Measurements from ENCODE around the gene INPP5A.

DNA sequence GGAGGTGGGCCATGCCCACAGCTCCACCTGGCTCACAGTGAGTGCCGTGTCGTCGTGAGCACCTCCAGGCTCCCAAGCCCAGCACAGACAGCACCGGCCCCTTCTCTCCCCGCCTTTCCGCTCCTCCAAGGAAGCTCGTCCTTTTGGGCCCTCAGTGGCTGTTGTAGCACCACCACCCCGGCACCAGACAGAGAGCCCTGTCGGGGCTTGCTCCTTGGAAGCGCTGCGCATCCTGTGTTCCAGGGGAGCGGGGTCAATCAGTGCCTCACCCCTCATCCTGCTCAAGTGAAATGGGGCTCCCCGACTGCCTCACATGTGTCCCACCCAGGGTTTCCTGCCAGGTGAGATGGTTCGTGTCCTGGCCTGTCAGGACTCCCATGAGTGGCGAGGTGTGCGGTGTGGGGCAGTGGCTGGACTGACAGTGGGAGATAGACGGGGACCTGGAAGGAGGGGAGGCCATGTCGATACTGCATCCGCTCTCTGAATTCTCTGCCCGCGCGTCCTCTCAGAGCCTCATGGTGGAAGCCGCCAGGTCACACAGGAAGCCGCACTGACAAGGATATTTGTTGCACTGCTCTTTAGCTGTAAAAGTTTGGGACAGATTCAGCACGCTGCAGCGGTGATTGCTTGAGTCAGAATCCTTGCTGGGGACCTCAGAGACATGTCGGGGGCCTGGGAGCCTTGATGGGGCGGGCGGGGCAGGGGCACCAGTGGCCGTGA lies 107.1 kb downstream of the INPP5A start:
- no peak for TF ChIP-seq YY1 (IDR thresholded peaks at IDR 0.05; ENCODE audit: extremely low read depth, insufficient replicate concordance, low read depth, low read length)
- TF ChIP-seq, protein P1, sequence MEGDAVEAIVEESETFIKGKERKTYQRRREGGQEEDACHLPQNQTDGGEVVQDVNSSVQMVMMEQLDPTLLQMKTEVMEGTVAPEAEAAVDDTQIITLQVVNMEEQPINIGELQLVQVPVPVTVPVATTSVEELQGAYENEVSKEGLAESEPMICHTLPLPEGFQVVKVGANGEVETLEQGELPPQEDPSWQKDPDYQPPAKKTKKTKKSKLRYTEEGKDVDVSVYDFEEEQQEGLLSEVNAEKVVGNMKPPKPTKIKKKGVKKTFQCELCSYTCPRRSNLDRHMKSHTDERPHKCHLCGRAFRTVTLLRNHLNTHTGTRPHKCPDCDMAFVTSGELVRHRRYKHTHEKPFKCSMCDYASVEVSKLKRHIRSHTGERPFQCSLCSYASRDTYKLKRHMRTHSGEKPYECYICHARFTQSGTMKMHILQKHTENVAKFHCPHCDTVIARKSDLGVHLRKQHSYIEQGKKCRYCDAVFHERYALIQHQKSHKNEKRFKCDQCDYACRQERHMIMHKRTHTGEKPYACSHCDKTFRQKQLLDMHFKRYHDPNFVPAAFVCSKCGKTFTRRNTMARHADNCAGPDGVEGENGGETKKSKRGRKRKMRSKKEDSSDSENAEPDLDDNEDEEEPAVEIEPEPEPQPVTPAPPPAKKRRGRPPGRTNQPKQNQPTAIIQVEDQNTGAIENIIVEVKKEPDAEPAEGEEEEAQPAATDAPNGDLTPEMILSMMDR (IDR thresholded peaks at IDR 0.05 in 2 of 3, conservative IDR thresholded peaks at IDR 0.05 in 1 of 3; ENCODE audit: borderline replicate concordance in 1 of 3, insufficient read depth in 1 of 3, low read depth in 2 of 3, low read length in 2 of 3) = no peak
- TF ChIP-seq EZH2 (IDR thresholded peaks at IDR 0.05) = no peak
